Gastrocnemius medialis (tissue), 4 donors: Measurements from ENCODE around the gene SLC25A15.

Experiments used
- CTCF ChIP-seq, 5 experiments: fragments of 450-650 bp in 3 of 5; fragments of 200-600 bp in 2 of 5; sonication (generic) in 2 of 5; IDR thresholded peaks in 4 of 5; conservative IDR thresholded peaks in 1 of 5; 1 replicate in 4 of 5; 2 replicates in 1 of 5; pipeline ENCODE4 v1.5.1; 2016 to 2019; ENCODE audit warnings: antibody characterized with exemption in 5 of 5, mild to moderate bottlenecking in 3 of 5, moderate library complexity in 3 of 5
- POLR2A ChIP-seq, 2 donors: fragments of 450-650 bp; IDR thresholded peaks; one replicate each; pipeline ENCODE4 v1.6.1; 2017; ENCODE audit warnings: antibody characterized with exemption in 2 of 2, mild to moderate bottlenecking in 2 of 2, moderate library complexity in 2 of 2

GRCh38 chr13:40818926-40819325, 29.5 kb downstream of the SLC25A15 start:
- TF ChIP-seq CTCF (IDR thresholded peaks at IDR 0.05 in 4 of 5, conservative IDR thresholded peaks at IDR 0.05 in 1 of 5) (no peak), POLR2A (IDR thresholded peaks at IDR 0.05) (no peak)
